ENCODE results near the gene C2orf69.

Gene C2orf69

DNA sequence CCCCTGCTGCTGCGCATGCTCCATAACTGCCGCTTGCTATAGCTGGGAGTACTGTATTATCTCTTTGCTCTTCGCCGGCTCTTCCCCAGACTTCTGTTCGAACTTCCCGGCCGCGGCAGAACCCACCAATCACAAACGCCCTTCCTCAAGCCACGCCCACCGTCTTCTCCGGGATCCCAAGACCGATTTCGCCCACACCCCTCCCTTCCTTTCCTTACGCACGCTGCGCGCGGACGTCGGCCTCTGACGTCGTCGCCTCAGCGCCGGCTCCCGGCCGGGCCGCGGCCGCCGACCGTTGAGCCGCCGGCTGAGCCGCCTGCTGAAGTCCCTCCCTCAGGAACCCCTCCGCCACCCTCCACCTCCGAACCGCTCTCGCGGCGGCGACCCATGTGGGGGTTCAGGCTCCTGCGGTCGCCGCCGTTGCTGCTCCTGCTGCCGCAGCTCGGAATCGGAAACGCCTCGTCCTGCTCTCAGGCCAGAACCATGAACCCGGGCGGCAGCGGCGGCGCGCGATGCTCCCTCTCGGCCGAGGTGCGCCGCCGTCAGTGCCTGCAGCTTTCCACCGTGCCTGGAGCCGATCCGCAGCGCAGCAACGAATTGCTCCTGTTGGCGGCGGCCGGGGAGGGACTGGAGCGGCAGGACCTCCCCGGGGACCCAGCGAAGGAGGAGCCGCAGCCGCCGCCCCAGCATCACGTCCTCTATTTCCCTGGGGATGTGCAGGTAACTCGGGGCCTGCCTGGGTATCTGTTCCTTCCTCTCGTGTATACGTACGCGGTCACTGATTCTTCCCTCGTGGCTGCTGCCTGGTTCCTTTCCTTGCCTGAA lies at the start of gene C2orf69:
TSS of gene C2orf69 (plus strand) at position 242 of the 825 bp plus-strand sequence. CDS start at position 388, 146 bp downstream.
- DNase-seq (ENCODE audit: extremely low spot score), result peak; percentile 92
- POLR2A ChIA-PET, result interaction anchor here (0.7 to 1.5 kb wide), 6 partner anchors 9 to 161 kb away, joined by 3 to 7 read pairs (median 4); partner anchors contain the start of genes FTCDNL1, MAIP1 and TYW5
- no peak for TF ChIP-seq CTBP1 (IDR thresholded peaks at IDR 0.05; ENCODE audit: borderline replicate concordance)
- no peak for TF ChIP-seq HDGF (IDR thresholded peaks at IDR 0.05; ENCODE audit: borderline replicate concordance)
- TF ChIP-seq SP1 (IDR thresholded peaks at IDR 0.05), result no peak
- peak; percentile 34; the same call in 1 of the 2 replicates for TF ChIP-seq L3MBTL2 (conservative IDR thresholded peaks at IDR 0.05)
- TF ChIP-seq, protein P1, sequence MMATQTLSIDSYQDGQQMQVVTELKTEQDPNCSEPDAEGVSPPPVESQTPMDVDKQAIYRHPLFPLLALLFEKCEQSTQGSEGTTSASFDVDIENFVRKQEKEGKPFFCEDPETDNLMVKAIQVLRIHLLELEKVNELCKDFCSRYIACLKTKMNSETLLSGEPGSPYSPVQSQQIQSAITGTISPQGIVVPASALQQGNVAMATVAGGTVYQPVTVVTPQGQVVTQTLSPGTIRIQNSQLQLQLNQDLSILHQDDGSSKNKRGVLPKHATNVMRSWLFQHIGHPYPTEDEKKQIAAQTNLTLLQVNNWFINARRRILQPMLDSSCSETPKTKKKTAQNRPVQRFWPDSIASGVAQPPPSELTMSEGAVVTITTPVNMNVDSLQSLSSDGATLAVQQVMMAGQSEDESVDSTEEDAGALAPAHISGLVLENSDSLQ (IDR thresholded peaks at IDR 0.05), result no peak
- TF ChIP-seq ZNF384 (IDR thresholded peaks at IDR 0.05), result no peak
- TF ChIP-seq FOXM1 (IDR thresholded peaks at IDR 0.05; ENCODE audit: borderline replicate concordance), result peak; percentile 90; the same call in 1 of the 2 replicates
- no peak for TF ChIP-seq LEF1 (IDR thresholded peaks at IDR 0.05; ENCODE audit: borderline replicate concordance)
- TF ChIP-seq FOXK2 (IDR thresholded peaks at IDR 0.05), result no peak
- CTCF ChIA-PET, result no interaction called here

DNA sequence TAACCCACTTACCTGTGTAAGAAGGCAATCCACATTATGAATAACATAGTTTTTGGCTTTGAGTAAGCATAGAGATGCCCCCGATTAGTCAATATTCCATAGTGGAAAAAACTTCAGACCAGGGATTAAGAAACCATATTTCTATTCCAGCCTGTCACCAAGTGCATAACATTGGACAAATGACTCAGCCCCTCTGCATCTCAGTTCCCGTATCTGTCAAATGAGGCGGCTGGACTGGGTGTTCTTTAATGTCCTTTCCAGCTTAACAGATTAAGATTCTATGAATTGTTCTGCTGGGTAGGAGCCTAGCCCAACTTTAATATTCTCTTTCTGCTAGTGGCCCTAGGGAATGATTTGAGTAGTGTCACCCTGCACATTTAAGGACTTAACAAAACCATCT lies 48.3 kb upstream of the C2orf69 start:
- no peak for DNase-seq (ENCODE audit: extremely low spot score)
- TF ChIP-seq HDGF (IDR thresholded peaks at IDR 0.05; ENCODE audit: borderline replicate concordance), result no peak
- TF ChIP-seq CTBP1 (IDR thresholded peaks at IDR 0.05; ENCODE audit: borderline replicate concordance), result no peak
- TF ChIP-seq BHLHE40 (IDR thresholded peaks at IDR 0.05; ENCODE audit: borderline replicate concordance), result no peak
- no peak for TF ChIP-seq FOXA1 (IDR thresholded peaks at IDR 0.05)
- TF ChIP-seq SP1 (IDR thresholded peaks at IDR 0.05), result no peak
- no peak for TF ChIP-seq FOXM1 (IDR thresholded peaks at IDR 0.05; ENCODE audit: borderline replicate concordance)
- TF ChIP-seq LEF1 (IDR thresholded peaks at IDR 0.05; ENCODE audit: borderline replicate concordance), result no peak
- TF ChIP-seq ARNT (IDR thresholded peaks at IDR 0.05), result no peak
- no peak for TF ChIP-seq FOXK2 (IDR thresholded peaks at IDR 0.05)
- ChIA-PET CTCF (no interaction called here), POLR2A (no interaction called here)

DNA sequence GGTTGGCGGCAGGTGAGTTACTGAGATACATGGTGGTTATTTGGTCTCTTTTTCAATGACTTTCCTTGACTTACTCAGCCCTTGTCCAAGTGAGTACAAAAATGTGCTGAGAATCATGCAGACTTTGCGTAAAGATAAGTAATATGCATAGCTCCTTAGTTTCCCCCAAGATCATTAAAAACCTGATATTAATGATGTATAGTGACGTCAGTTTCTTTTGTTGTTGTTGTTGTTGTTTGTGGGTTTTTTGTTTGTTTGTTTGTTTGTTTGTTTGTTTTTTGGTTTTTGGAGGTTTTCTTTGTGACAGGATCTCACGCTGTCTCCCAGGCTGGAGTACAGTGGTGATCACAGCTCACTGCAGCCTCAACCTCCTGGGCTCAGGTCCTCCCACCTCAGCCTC lies 45.2 kb upstream of the C2orf69 start:
- POLR2A ChIA-PET, result no interaction called here
- CTCF ChIA-PET, result no interaction called here
- no peak for TF ChIP-seq CTBP1 (IDR thresholded peaks at IDR 0.05; ENCODE audit: borderline replicate concordance)
- no peak for DNase-seq (ENCODE audit: extremely low spot score)

- TF ChIP-seq BHLHE40 (IDR thresholded peaks at IDR 0.05; ENCODE audit: borderline replicate concordance), result no peak
- TF ChIP-seq FOXM1 (IDR thresholded peaks at IDR 0.05; ENCODE audit: borderline replicate concordance), result no peak
- TF ChIP-seq ELF4 (IDR thresholded peaks at IDR 0.05), result no peak
- TF ChIP-seq FOXA1 (IDR thresholded peaks at IDR 0.05), result no peak
- TF ChIP-seq LEF1 (IDR thresholded peaks at IDR 0.05; ENCODE audit: borderline replicate concordance), result no peak
- TF ChIP-seq CTBP1 (IDR thresholded peaks at IDR 0.05; ENCODE audit: borderline replicate concordance), result no peak
- no peak for TF ChIP-seq FOXK2 (IDR thresholded peaks at IDR 0.05)
- TF ChIP-seq HDGF (IDR thresholded peaks at IDR 0.05; ENCODE audit: borderline replicate concordance), result no peak
- TF ChIP-seq, protein P1 (IDR thresholded peaks at IDR 0.05), result no peak
- TF ChIP-seq ZNF384 (IDR thresholded peaks at IDR 0.05), result no peak
- TF ChIP-seq TARDBP (IDR thresholded peaks at IDR 0.05), result no peak
- TF ChIP-seq SP1 (IDR thresholded peaks at IDR 0.05), result no peak
- no peak for TF ChIP-seq SUZ12 (IDR thresholded peaks at IDR 0.05)
- CTCF ChIA-PET, result no interaction called here
- POLR2A ChIA-PET, result no interaction called here
- no peak for DNase-seq (ENCODE audit: extremely low spot score)
Measured at GRCh38 chr2:199868431-199869226, 42.5 kb upstream of the C2orf69 start.

DNA sequence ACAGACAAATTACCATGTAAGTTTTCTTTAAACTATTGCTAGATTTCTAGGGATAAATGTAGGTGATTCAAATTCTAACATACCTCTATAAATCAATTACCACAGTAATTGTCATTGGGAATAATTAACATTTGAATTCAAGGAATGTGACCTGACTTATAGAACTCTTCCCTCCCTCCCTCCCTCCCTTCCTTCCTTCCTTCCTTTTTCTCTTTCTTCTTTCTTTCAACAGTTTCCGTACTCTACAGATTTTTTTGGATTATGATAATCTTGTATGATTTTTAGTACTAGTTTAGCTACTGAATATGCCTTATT lies 41.9 kb upstream of the C2orf69 start:
- CTCF ChIA-PET, result no interaction called here
- TF ChIP-seq ELF4 (IDR thresholded peaks at IDR 0.05), result no peak
- DNase-seq (ENCODE audit: extremely low spot score), result no peak
- POLR2A ChIA-PET, result no interaction called here

GRCh38 chr2:199869653-199870052 lies 41.4 kb upstream of the C2orf69 start:
- CTCF ChIA-PET, result interaction anchor here (0.6 to 0.7 kb wide), 2 partner anchors 23 to 432 kb away, joined by 3 read pairs; no protein-coding TSS in a partner anchor
- TF ChIP-seq HDGF (IDR thresholded peaks at IDR 0.05; ENCODE audit: borderline replicate concordance) (no peak), SUZ12 (IDR thresholded peaks at IDR 0.05) (no peak), LEF1 (IDR thresholded peaks at IDR 0.05; ENCODE audit: borderline replicate concordance) (no peak), ZNF384 (IDR thresholded peaks at IDR 0.05) (no peak), BHLHE40 (IDR thresholded peaks at IDR 0.05; ENCODE audit: borderline replicate concordance) (no peak), FOXM1 (IDR thresholded peaks at IDR 0.05; ENCODE audit: borderline replicate concordance) (no peak), FOXA1 (IDR thresholded peaks at IDR 0.05) (no peak), SP1 (IDR thresholded peaks at IDR 0.05) (no peak), FOXK2 (IDR thresholded peaks at IDR 0.05) (no peak), ARNT (IDR thresholded peaks at IDR 0.05) (no peak), ELF4 (IDR thresholded peaks at IDR 0.05) (no peak), L3MBTL2 (conservative IDR thresholded peaks at IDR 0.05) (no peak)
- TF ChIP-seq, protein P1 (IDR thresholded peaks at IDR 0.05), result no peak
- POLR2A ChIA-PET, result no interaction called here
- no peak for DNase-seq (ENCODE audit: extremely low spot score)
